GM19351 (cell line): ENCODE results near the gene CCM2.
"Not testable (repeated sequence)": the region's sequence is repeated elsewhere in the genome, so short reads cannot be mapped to it uniquely, and the experiment has no call there.

Source experiments
- ATAC-seq: cut with Tn5 transposase; IDR thresholded peaks from one replicate; pipeline ENCODE4 v1.9.1; 2021; ENCODE audit warnings: mild to moderate bottlenecking, moderate library complexity; ENCODE audit not compliant: unreplicated experiment

CCM2 gene

GRCh38 chr7:45092100-45092930 is 92.3 kb downstream of the CCM2 start:
- no peak for ATAC-seq

- no peak for ATAC-seq
These were observed 92.9 kb downstream of the CCM2 start for GRCh38 chr7:45092931-45093235.

GRCh38 chr7:45098983-45099839 is 99.2 kb downstream of the CCM2 start:
- no peak for ATAC-seq

GRCh38 chr7:45099891-45100760 is 100.1 kb downstream of the CCM2 start:
- no peak for ATAC-seq

GRCh38 chr7:45100761-45101480 is 100.9 kb downstream of the CCM2 start:
- ATAC-seq: no peak

GRCh38 chr7:45101748-45102147 is 101.7 kb downstream of the CCM2 start:
- ATAC-seq: no peak

- no peak for ATAC-seq
These were observed 103.0 kb downstream of the CCM2 start for GRCh38 chr7:45102785-45103712.

GRCh38 chr7:45103958-45104843 is 104.2 kb downstream of the CCM2 start:
- ATAC-seq: no peak

GRCh38 chr7:45104844-45105587 is 105.0 kb downstream of the CCM2 start:
- ATAC-seq: no peak

GRCh38 chr7:45105588-45106188 is 105.7 kb downstream of the CCM2 start:
- no peak for ATAC-seq

- no peak for ATAC-seq
These were observed 106.8 kb downstream of the CCM2 start for GRCh38 chr7:45106820-45107219.

- ATAC-seq: no peak
These were observed 107.4 kb downstream of the CCM2 start for GRCh38 chr7:45107356-45107755.

- ATAC-seq: no peak
These were observed 108.9 kb downstream of the CCM2 start for GRCh38 chr7:45108863-45109262.

- peak; percentile 93 for ATAC-seq
These were observed 111.6 kb downstream of the CCM2 start, which contains the start of gene TBRG4 for GRCh38 chr7:45111298-45112223. TBRG4 (minus strand) TSS chr7:45111697; CDS start chr7:45109237, 2,460 bp downstream.

GRCh38 chr7:45112648-45113047 is 112.6 kb downstream of the CCM2 start:
- no peak for ATAC-seq

GRCh38 chr7:45114257-45114656 is 114.3 kb downstream of the CCM2 start:
- ATAC-seq: not testable (repeated sequence)
